K562 (cell line): Measurements from ENCODE around the gene LTK. TPM values are rescaled to one million over a fixed set of nuclear protein-coding genes. Genes with fewer than 3 reads are reported as not detected.

Experiments
- ATAC-seq: fragments of 200-7000 bp; cut with Tn5 transposase; 3 replicates; pipeline ENCODE4 v1.9.1; 2020; ENCODE audit warnings: moderate library complexity
- BruUV-seq: library from RNA; stranded (reverse); fragments of 400-500 nt; replicated peaks from 2 replicates; lab custom pipeline; 2021; lab: Mats Ljungman, UMichigan
- CTCF ChIA-PET: fragments of 300-600 bp; formaldehyde crosslinking; extraction: SDS; loops from one replicate; lab custom pipeline; 2021; ENCODE audit warnings: low intra/inter-chr PET ratio; lab: Yijun Ruan, JAX
- POLR2A ChIA-PET: fragments of 300-600, 350-650 bp; sonication (Branson Sonifier 250); formaldehyde crosslinking; extraction: SDS; loops from one replicate; lab custom pipeline; 2021; ENCODE audit warnings: antibody characterized with exemption, inconsistent platforms; lab: Yijun Ruan, JAX
- DNase-seq, 4 experiments: peaks; one replicate each; pipeline versions ENCODE4 v3.0.0 to v3.0.0-alpha.2; 2011 to 2018; ENCODE audit warnings: low spot score in 3 of 4, mixed read lengths in 3 of 4; ENCODE audit errors: extremely low read depth in 1 of 4
- FAIRE-seq: peaks from 2 replicates; lab custom pipeline; 2011; peaks lifted over from hg19 to GRCh38; lab: Jason Lieb, UNC
- H2AFZ ChIP-seq: 2 replicates; pipeline ENCODE4 v1.6.0; 2011; ENCODE audit warnings: low read depth, low read length, control low read depth, inconsistent platforms
- H3K27ac ChIP-seq: fragments of 200-600 bp; 3 replicates; pipeline ENCODE4 v1.8.0; 2011; ENCODE audit warnings: low read depth, mild to moderate bottlenecking, control low read depth, inconsistent platforms, low read length, moderate library complexity, mixed read lengths; ENCODE audit errors: extremely low read depth
- H3K27me3 ChIP-seq, 2 experiments: fragments of 300-600 bp in 1 of 2; 2 replicates in 1 of 2; 3 replicates in 1 of 2; pipeline versions ENCODE4 v1.6.0 to v1.8.0; 2011; ENCODE audit warnings: inconsistent platforms in 2 of 2, low read length in 2 of 2, mild to moderate bottlenecking in 1 of 2, mixed read lengths in 1 of 2, moderate library complexity in 1 of 2; ENCODE audit not compliant: control insufficient read depth in 2 of 2, insufficient read depth in 2 of 2
- H3K36me3 ChIP-seq: fragments of 300-600 bp; 3 replicates; pipeline ENCODE4 v1.8.0; 2011; ENCODE audit warnings: mild to moderate bottlenecking, low read length, inconsistent platforms; ENCODE audit not compliant: control insufficient read depth, insufficient read depth
- H3K4me1 ChIP-seq, 2 experiments: fragments of 200-600 bp in 1 of 2; replicated peaks in 1 of 2; 2 replicates in 1 of 2; 3 replicates in 1 of 2; pipeline versions ENCODE4 v1.5.1 to v1.8.0; 2011; ENCODE audit warnings: inconsistent platforms in 2 of 2, low read length in 2 of 2, mild to moderate bottlenecking in 1 of 2, mixed read lengths in 1 of 2, moderate library complexity in 1 of 2; ENCODE audit not compliant: control insufficient read depth in 2 of 2, insufficient read depth in 2 of 2
- H3K4me2 ChIP-seq: 2 replicates; pipeline ENCODE4 v1.6.1; 2011; ENCODE audit warnings: low read length, control low read depth, inconsistent platforms, mixed read lengths; ENCODE audit not compliant: insufficient read depth
- H3K4me3 ChIP-seq: fragments of 200-600 bp; sonication (generic), shearing (Covaris generic); 2 replicates; pipeline ENCODE4 v1.5.1; 2016; ENCODE audit warnings: control low read depth, inconsistent platforms
- H3K79me2 ChIP-seq: fragments of 200-600 bp; 3 replicates; pipeline ENCODE4 v1.8.0; 2011; ENCODE audit warnings: low read length, inconsistent platforms; ENCODE audit not compliant: control insufficient read depth, insufficient read depth
- H3K9ac ChIP-seq, 2 experiments: 2 replicates each; pipeline versions ENCODE4 v1.6.0 to v1.6.1; 2011; ENCODE audit warnings: low read depth in 2 of 2, low read length in 2 of 2, control low read depth in 1 of 2, inconsistent platforms in 1 of 2, mild to moderate bottlenecking in 1 of 2, mixed read lengths in 1 of 2; ENCODE audit not compliant: insufficient read depth in 1 of 2
- H3K9me1 ChIP-seq: one replicate; pipeline ENCODE4 v1.6.0; 2011; ENCODE audit warnings: inconsistent platforms, mild to moderate bottlenecking, low read length, moderate library complexity; ENCODE audit not compliant: control insufficient read depth, insufficient read depth
- H3K9me3 ChIP-seq: replicated peaks from 2 replicates; pipeline ENCODE4 v1.5.1; 2011; ENCODE audit warnings: low read depth, low read length, inconsistent platforms; ENCODE audit not compliant: control insufficient read depth, insufficient read depth
- H4K20me1 ChIP-seq: replicated peaks from 2 replicates; pipeline ENCODE4 v1.6.1; 2011; ENCODE audit warnings: low read length, inconsistent platforms, mixed read lengths; ENCODE audit not compliant: control insufficient read depth, insufficient read depth
- FOXK2 ChIP-seq, 2 experiments: fragments of 450-650 bp; IDR thresholded peaks in 1 of 2; conservative IDR thresholded peaks in 1 of 2; 2 replicates each; pipeline ENCODE4 v1.6.1; 2016; ENCODE audit warnings: low read depth in 2 of 2, mild to moderate bottlenecking in 1 of 2
- HDAC2 ChIP-seq: fragments of 450-650 bp; IDR thresholded peaks from 2 replicates; pipeline ENCODE4 v1.6.1; 2016; ENCODE audit warnings: mild to moderate bottlenecking
- HNRNPH1 ChIP-seq: fragments of 200-400 bp; formaldehyde crosslinking; optimal IDR thresholded peaks from 2 replicates; pipeline ENCODE3; 2017; ENCODE audit warnings: low read depth, mild to moderate bottlenecking, low read length, moderate library complexity
- KDM1A ChIP-seq, 2 experiments: fragments of 450-650 bp; IDR thresholded peaks; 2 replicates each; pipeline ENCODE4 v1.6.1; 2016; ENCODE audit warnings: mild to moderate bottlenecking in 2 of 2
- L3MBTL2 ChIP-seq: fragments of 450-650 bp; IDR thresholded peaks from 2 replicates; pipeline ENCODE4 v1.6.1; 2016; ENCODE audit warnings: mild to moderate bottlenecking, moderate library complexity
- MEF2A ChIP-seq: IDR thresholded peaks from 2 replicates; pipeline ENCODE4 v1.6.1; 2011; ENCODE audit warnings: low read depth, mild to moderate bottlenecking, low read length, moderate library complexity; ENCODE audit not compliant: control insufficient read depth
- NFXL1 ChIP-seq: fragments of 450-650 bp; formaldehyde crosslinking; IDR thresholded peaks from 2 replicates; pipeline ENCODE4 v1.4.0; 2021; ENCODE audit warnings: mild to moderate bottlenecking
- RHOXF2B ChIP-seq: fragments of 250-450 bp; sonication (Bioruptor Pico); conservative IDR thresholded peaks from 2 replicates; pipeline ENCODE4 v1.5.1; 2021
- SAFB ChIP-seq: fragments of 200-400 bp; formaldehyde crosslinking; IDR thresholded peaks from 2 replicates; pipeline ENCODE4 v1.6.1; 2017; ENCODE audit warnings: low read depth, low read length, borderline replicate concordance
- SMAD1 ChIP-seq: fragments of 150-350 bp; IDR thresholded peaks from 2 replicates; pipeline ENCODE4 v1.6.1; 2014; ENCODE audit warnings: low read length, low read depth; ENCODE audit not compliant: partially characterized antibody
- WGBS: fragments of 100-300 bp; shearing (Covaris generic); methylation state at CpG from one replicate; pipeline ENCODE4 v1.1.6; 2016; ENCODE audit warnings: low coverage, mixed read lengths; ENCODE audit not compliant: insufficient coverage; ENCODE audit errors: missing lambda C conversion rate; 5-methylcytosine and 5-hydroxymethylcytosine counted together
- in situ Hi-C: fragments of 300-500 bp; cut with MboI; formaldehyde crosslinking; loops from 4 replicates; pipeline ENCODE4 v1.15.0; 2018; ENCODE audit warnings: inconsistent platforms, mixed read lengths
- intact Hi-C: fragments of 100-400 bp; cut with micrococcal nuclease; formaldehyde crosslinking; loops from 2 replicates; pipeline ENCODE4 v1.14.2; 2022
- polyA plus RNA-seq, 8 experiments: library from polyadenylated mRNA; depleted of rRNA in 4 of 8; stranded (reverse) in 5 of 8; unstranded in 3 of 8; fragments of >200 nt; fragmentation: Nextera tagmentation in 2 of 8; fragmentation: Illumina TruSeq in 1 of 8; extraction: Ambion mirVana in 2 of 8; extraction: Trizol in 1 of 8; gene quantifications; 2 replicates each; pipeline versions ENCODE4 v1.2.1 to v1.2.3, GENCODE V29; 2011 to 2014; ENCODE audit warnings: inconsistent platforms in 1 of 8, missing spikeins in 1 of 8
- total RNA-seq, 7 experiments: library from RNA; depleted of rRNA in 6 of 7; stranded (reverse); fragments of >200 nt in 6 of 7; fragmentation: Illumina TruSeq in 2 of 7; extraction: Trizol in 2 of 7; gene quantifications; 2 replicates each; pipeline versions ENCODE4 v1.2.1 to v1.2.3, GENCODE V29; 2011 to 2021; ENCODE audit warnings: low replicate concordance in 1 of 7
- TF ChIP-seq, protein P1 (sequence below): IDR thresholded peaks from 3 replicates; pipeline ENCODE4 v1.6.1; 2011; ENCODE audit warnings: borderline replicate concordance, mild to moderate bottlenecking; ENCODE audit not compliant: insufficient read length, insufficient read depth
- TF ChIP-seq, protein P2 (sequence below), 2 experiments: fragments of 200-800 bp in 1 of 2; sonication (Bioruptor generic) in 1 of 2; sonication (generic) in 1 of 2; formaldehyde crosslinking in 1 of 2; IDR thresholded peaks in 1 of 2; conservative IDR thresholded peaks in 1 of 2; 2 replicates each; pipeline versions ENCODE4 v1.5.0 to v1.6.1; 2016 to 2020; ENCODE audit warnings: missing compliant biosample characterization in 1 of 2, missing genetic modification characterization in 1 of 2, missing genetic modification reagents in 1 of 2
- TF ChIP-seq, protein P3 (sequence below): fragments of 250-450 bp; sonication (Bioruptor Pico); IDR thresholded peaks from 2 replicates; pipeline ENCODE4 v1.6.1; 2021; ENCODE audit warnings: mild to moderate bottlenecking

LTK gene
- total and polyA plus RNA-seq, 9 of the 15 experiments (the other 6 are each of a cell fraction or from before 2014, with no cell fraction given), result 0.25 to 4.4 (median 1.8) TPM

DNA sequence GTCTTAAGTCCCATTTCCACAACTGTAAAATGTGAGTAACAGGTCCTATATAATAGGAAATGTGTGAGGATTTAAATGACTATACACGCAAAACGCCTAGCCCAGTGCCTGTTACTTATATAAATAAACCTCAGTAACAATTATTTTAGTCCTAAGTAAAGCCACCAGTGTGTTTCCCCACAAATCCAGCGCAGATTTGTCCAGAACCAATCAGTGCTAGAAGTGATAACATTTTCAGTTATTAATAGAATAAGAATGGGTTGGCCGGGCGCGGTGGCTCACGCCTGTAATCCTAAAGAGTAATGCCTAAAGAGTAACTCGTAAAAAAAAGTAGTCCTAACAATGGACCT, 29.9 kb upstream of the LTK start:
- Histone ChIP-seq H3K27me3 (no peaks in the 10 kb centered on the region), H2AFZ (peak overlapping the region; percentile 97), H3K4me2 (peak overlapping the region; percentile 98), H4K20me1 (0 out of 2 replicates have a peak, but pooled peaks cover 4% of the 10 kb centered on the region), H3K4me3 (peak overlapping the region; percentile 100), H3K79me2 (peaks cover 25% of the 10 kb centered on the region), H3K9ac (peak overlapping the region; percentile 90 to 98), H3K36me3 (peaks cover 12% of the 10 kb centered on the region; the same call in 1 of the 3 replicates)
- no peak for ATAC-seq
- in situ Hi-C loops, result no loop called here
- BruUV-seq, result no TSS peak
- TF ChIP-seq KDM1A (IDR thresholded peaks at IDR 0.05) (peak; percentile 79 to 83), MEF2A (0 out of 2 replicates have a peak, but pooled peaks have one; percentile 38), NFXL1 (CRISPR knock-in tag) (no peak)
- TF ChIP-seq, all 486 proteins: peak for 2
- 0% methylated on average over 8 of the region's 8 CpGs for WGBS
- Histone ChIP-seq H3K9me3 (no peaks in the 10 kb centered on the region), H3K9me1 (no peaks in the 10 kb centered on the region), H3K27ac (peak overlapping the region; percentile 86), H3K4me1 (peaks cover 5 to 11% of the 10 kb centered on the region in 2 experiments; a peak in 3 of 5 replicates)
- FAIRE-seq (no peak), DNase-seq (no peak)
- POLR2A ChIA-PET, result interaction anchor here (0.9 to 2.2 kb wide), 4 partner anchors 9 to 77 kb away, joined by 4 to 14 read pairs (median 5); no protein-coding TSS in a partner anchor
- intact Hi-C loops, result no loop called here
- CTCF ChIA-PET, result no interaction called here

DNA sequence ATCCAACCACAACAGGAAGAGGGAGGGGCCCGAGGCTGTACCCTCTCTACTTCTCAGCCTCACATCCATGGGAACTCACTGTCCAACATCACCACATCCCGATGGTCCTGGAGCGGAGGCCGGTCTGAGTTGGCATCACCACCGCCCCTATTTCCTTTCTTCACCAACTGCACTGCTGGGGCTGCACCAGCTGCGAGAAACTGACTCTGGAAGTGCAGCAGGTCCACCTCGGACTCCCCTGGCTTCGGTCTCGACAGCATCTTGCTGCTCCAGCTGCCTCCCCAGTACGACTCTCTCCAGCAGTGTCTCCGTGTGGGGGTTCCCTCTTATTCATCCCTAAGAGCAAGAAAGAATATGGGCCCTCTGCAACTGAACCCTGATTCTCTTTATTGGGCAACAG, 23.2 kb upstream of the LTK start:
- Histone ChIP-seq H4K20me1 (no peaks in the 10 kb centered on the region), H3K27me3 (no peaks in the 10 kb centered on the region), H2AFZ (no peak overlapping the region), H3K27ac (no peak overlapping the region), H3K4me1 (peaks cover 3 to 8% of the 10 kb centered on the region in 2 experiments; a peak in 4 of 5 replicates), H3K36me3 (peaks cover 51% of the 10 kb centered on the region), H3K79me2 (peaks cover 5% of the 10 kb centered on the region), H3K4me2 (no peak overlapping the region), H3K9ac (no peak overlapping the region; a peak in 1 of 4 replicates), H3K9me3 (no peaks in the 10 kb centered on the region), H3K4me3 (no peak overlapping the region), H3K9me1 (no peaks in the 10 kb centered on the region)
- no TSS peak for BruUV-seq
- intact Hi-C loops, result no loop called here
- ATAC-seq (no peak), DNase-seq (no peak), FAIRE-seq (no peak)
- POLR2A ChIA-PET, result interaction anchor here (0.7 kb wide), 1 partner anchor 367 kb away, joined by 5 read pairs; no protein-coding TSS in a partner anchor
- CTCF ChIA-PET, result no interaction called here
- 85% methylated on average over 11 of the region's 11 CpGs for WGBS
- in situ Hi-C loops, result no loop called here
- TF ChIP-seq SAFB, result no peak
- TF ChIP-seq, protein P1, sequence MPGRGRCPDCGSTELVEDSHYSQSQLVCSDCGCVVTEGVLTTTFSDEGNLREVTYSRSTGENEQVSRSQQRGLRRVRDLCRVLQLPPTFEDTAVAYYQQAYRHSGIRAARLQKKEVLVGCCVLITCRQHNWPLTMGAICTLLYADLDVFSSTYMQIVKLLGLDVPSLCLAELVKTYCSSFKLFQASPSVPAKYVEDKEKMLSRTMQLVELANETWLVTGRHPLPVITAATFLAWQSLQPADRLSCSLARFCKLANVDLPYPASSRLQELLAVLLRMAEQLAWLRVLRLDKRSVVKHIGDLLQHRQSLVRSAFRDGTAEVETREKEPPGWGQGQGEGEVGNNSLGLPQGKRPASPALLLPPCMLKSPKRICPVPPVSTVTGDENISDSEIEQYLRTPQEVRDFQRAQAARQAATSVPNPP, result no peak
- TF ChIP-seq L3MBTL2, result no peak
- no peak for TF ChIP-seq HNRNPH1
- no peak for TF ChIP-seq FOXK2 (conservative IDR thresholded peaks at IDR 0.05 in 1 of 2, IDR thresholded peaks at IDR 0.05 in 1 of 2; ENCODE audit: low read depth in 2 of 2)
- TF ChIP-seq, protein P2, sequence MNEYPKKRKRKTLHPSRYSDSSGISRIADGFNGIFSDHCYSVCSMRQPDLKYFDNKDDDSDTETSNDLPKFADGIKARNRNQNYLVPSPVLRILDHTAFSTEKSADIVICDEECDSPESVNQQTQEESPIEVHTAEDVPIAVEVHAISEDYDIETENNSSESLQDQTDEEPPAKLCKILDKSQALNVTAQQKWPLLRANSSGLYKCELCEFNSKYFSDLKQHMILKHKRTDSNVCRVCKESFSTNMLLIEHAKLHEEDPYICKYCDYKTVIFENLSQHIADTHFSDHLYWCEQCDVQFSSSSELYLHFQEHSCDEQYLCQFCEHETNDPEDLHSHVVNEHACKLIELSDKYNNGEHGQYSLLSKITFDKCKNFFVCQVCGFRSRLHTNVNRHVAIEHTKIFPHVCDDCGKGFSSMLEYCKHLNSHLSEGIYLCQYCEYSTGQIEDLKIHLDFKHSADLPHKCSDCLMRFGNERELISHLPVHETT (CRISPR knock-in tag; conservative IDR thresholded peaks at IDR 0.05 in 1 of 2, IDR thresholded peaks at IDR 0.05 in 1 of 2), result no peak
- TF ChIP-seq RHOXF2B (CRISPR knock-in tag), result no peak
- TF ChIP-seq, protein P3, sequence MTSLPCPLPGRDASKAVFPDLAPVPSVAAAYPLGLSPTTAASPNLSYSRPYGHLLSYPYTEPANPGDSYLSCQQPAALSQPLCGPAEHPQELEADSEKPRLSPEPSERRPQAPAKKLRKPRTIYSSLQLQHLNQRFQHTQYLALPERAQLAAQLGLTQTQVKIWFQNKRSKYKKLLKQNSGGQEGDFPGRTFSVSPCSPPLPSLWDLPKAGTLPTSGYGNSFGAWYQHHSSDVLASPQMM, result no peak
- no peak for TF ChIP-seq SMAD1
- no peak for TF ChIP-seq HDAC2
